Skeletal muscle tissue (tissue), 4 donors: ENCODE measurements around the gene ERVV-1. TPM values are rescaled to one million over a fixed set of nuclear protein-coding genes. Genes with fewer than 3 reads are reported as not detected.

ENCODE experiments used
- H3K27ac ChIP-seq: one replicate; pipeline ENCODE4 v1.7.0; 2013; ENCODE audit warnings: mild to moderate bottlenecking, low read depth, low read length, inconsistent platforms
- H3K27me3 ChIP-seq, 3 donors: one replicate each; pipeline ENCODE4 v1.7.0; 2013; ENCODE audit warnings: low read length in 3 of 3; ENCODE audit not compliant: control insufficient read depth in 3 of 3, insufficient read depth in 3 of 3
- H3K36me3 ChIP-seq, 3 donors: one replicate each; pipeline ENCODE4 v1.7.0; 2013; ENCODE audit warnings: low read length in 3 of 3; ENCODE audit not compliant: control insufficient read depth in 3 of 3, insufficient read depth in 3 of 3
- H3K4me1 ChIP-seq, 3 donors: one replicate each; pipeline ENCODE4 v1.7.0; 2013; ENCODE audit warnings: low read length in 3 of 3, mild to moderate bottlenecking in 3 of 3; ENCODE audit not compliant: control insufficient read depth in 3 of 3, insufficient read depth in 3 of 3
- H3K4me3 ChIP-seq, 3 donors: one replicate each; pipeline ENCODE4 v1.7.0; 2013; ENCODE audit warnings: low read length in 3 of 3
- H3K9ac ChIP-seq, 3 donors: one replicate each; pipeline ENCODE4 v1.7.0; 2013; ENCODE audit warnings: low read length in 3 of 3, mild to moderate bottlenecking in 3 of 3, moderate library complexity in 2 of 3, low read depth in 1 of 3
- H3K9me3 ChIP-seq, 3 donors: one replicate each; pipeline ENCODE4 v1.7.0; 2013; ENCODE audit warnings: low read length in 3 of 3; ENCODE audit not compliant: control insufficient read depth in 3 of 3
- total RNA-seq: library from RNA; depleted of rRNA; stranded (reverse); fragments of >200 nt; gene quantifications from one replicate; pipeline ENCODE4 v1.2.3, GENCODE V29; 2014
- donor health status: Osteomylitis.

Gene ERVV-1
- total RNA-seq, 1 donor from 2014 or later, result not detected

- peak overlapping the region; percentile 62 to 74 (median 66) for H3K4me3 ChIP-seq
- H3K27me3 ChIP-seq, result no peaks in the 10 kb centered on the region
- peak overlapping the region in 2 of 3 donors; percentile 50 to 65 for H3K9ac ChIP-seq
- no peaks in the 10 kb centered on the region for H3K36me3 ChIP-seq
- H3K4me1 ChIP-seq, result peaks cover 0 to 2% (median 0%) of the 10 kb centered on the region in 3 donors
- H3K9me3 ChIP-seq, result peaks cover 0 to 3% (median 0%) of the 10 kb centered on the region in 3 donors
- no peak overlapping the region for H3K27ac ChIP-seq
Measured at GRCh38 chr19:52993342-52994178, 20.2 kb upstream of the ERVV-1 start.

DNA sequence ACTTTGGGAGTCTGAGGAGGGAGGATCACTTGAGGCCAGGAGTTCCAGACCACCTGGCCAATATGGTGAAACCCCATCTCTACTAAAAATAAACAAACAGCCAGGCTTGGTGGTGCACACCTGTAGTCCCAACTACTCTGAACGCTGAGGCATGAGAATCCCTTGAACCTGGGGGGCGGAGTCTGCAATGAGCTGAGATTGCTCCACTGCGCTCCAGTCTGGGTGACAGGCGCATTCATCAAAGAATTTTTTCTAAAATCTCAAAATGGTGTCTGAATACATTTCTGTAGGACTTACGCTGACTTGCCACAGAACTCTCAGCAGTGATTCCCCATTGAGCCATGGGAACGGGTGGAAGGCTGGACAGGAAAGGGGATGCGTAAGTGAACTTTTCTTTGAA, 18.0 kb upstream of the ERVV-1 start:
- peaks cover 0 to 2% (median 0%) of the 10 kb centered on the region in 3 donors for H3K4me1 ChIP-seq
- H3K9ac ChIP-seq, result no peak overlapping the region
- H3K4me3 ChIP-seq, result no peak overlapping the region
- no peak overlapping the region for H3K27ac ChIP-seq
- no peaks in the 10 kb centered on the region for H3K36me3 ChIP-seq
- H3K9me3 ChIP-seq, result peaks cover 0 to 3% (median 0%) of the 10 kb centered on the region in 3 donors
- H3K27me3 ChIP-seq, result no peaks in the 10 kb centered on the region

- Histone ChIP-seq H3K4me1 (no peaks in the 10 kb centered on the region), H3K9me3 (peaks cover 0 to 3% (median 0%) of the 10 kb centered on the region in 3 donors), H3K27me3 (no peaks in the 10 kb centered on the region), H3K36me3 (no peaks in the 10 kb centered on the region), H3K27ac (no peak overlapping the region), H3K9ac (no peak overlapping the region), H3K4me3 (no peak overlapping the region)
Measured at GRCh38 chr19:52997975-52998374, 15.7 kb upstream of the ERVV-1 start.

GRCh38 chr19:53002479-53002878, 11.2 kb upstream of the ERVV-1 start:
- H3K27me3 ChIP-seq, result no peaks in the 10 kb centered on the region
- H3K27ac ChIP-seq, result no peak overlapping the region
- peaks cover 0 to 3% (median 0%) of the 10 kb centered on the region in 3 donors for H3K9me3 ChIP-seq
- no peak overlapping the region for H3K4me3 ChIP-seq
- no peaks in the 10 kb centered on the region for H3K36me3 ChIP-seq
- H3K4me1 ChIP-seq, result no peaks in the 10 kb centered on the region
- no peak overlapping the region for H3K9ac ChIP-seq

DNA sequence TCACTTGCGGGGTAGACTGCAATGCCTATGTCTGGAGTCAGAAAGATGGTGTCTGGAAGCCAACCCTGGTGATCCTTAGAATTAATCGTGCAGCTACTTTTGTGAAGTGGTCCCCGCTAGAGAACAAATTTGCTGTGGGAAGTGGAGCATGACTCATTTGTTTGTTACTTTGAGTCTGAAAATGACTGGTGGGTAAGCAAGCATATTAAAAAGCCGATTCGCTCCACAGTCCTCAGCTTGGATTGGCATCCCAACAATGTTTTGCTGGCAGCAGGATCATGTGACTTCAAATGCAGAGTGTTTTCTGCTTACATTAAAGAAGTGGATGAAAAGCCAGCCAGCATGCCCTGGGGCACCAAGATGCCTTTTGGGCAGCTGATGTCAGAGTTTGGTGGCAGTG, 9.5 kb upstream of the ERVV-1 start:
- Histone ChIP-seq H3K4me1 (no peaks in the 10 kb centered on the region), H3K4me3 (no peak overlapping the region), H3K36me3 (no peaks in the 10 kb centered on the region), H3K27ac (no peak overlapping the region), H3K9me3 (peaks cover 0 to 3% (median 0%) of the 10 kb centered on the region in 3 donors), H3K27me3 (no peaks in the 10 kb centered on the region), H3K9ac (no peak overlapping the region)

GRCh38 chr19:53007200-53007599, 6.5 kb upstream of the ERVV-1 start:
- Histone ChIP-seq H3K36me3 (no peaks in the 10 kb centered on the region), H3K27me3 (no peaks in the 10 kb centered on the region), H3K27ac (no peak overlapping the region), H3K4me3 (no peak overlapping the region), H3K4me1 (no peaks in the 10 kb centered on the region), H3K9me3 (peaks cover 0 to 3% (median 0%) of the 10 kb centered on the region in 3 donors), H3K9ac (no peak overlapping the region)

- Histone ChIP-seq H3K27me3 (no peaks in the 10 kb centered on the region), H3K36me3 (no peaks in the 10 kb centered on the region), H3K4me3 (no peak overlapping the region), H3K9ac (no peak overlapping the region), H3K27ac (no peak overlapping the region), H3K4me1 (no peaks in the 10 kb centered on the region), H3K9me3 (peaks cover 0 to 3% (median 0%) of the 10 kb centered on the region in 3 donors)
Measured at GRCh38 chr19:53007606-53008005, 6.1 kb upstream of the ERVV-1 start.

DNA sequence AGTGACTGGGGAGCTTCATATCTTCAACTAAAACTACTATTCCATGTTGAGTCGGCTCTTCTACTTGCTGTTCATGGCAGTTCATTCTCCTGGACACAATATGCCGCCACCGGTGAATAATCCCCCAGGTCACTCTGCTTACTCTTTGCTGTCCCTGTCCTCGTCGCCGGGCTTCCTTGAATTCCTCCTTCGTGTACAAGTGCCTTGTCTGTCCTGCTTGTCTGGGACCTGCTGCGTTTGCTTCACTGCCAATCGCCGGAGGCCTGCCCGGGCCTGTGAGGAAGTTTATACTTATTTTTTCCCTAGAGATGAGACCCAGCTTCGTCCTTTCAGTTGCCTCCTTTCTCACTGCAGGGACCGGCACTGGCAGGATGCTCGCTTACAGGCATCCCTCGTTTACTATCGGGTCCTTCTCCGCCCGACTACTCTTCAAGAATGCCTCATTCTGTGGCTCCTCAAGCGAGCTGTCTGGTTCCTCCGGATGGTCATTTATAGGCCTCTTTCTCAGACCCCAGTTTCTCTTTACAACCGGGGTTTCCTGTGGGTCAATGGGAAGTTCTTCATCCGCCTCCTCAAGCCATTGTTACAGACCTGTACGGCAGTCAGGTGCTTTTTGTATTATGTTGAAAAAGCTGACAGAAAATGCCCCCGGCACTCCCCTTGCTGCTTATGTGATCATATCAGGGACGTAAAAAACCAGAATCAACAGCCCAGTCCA, 5.5 kb upstream of the ERVV-1 start:
- peaks cover 0 to 3% (median 0%) of the 10 kb centered on the region in 3 donors for H3K9me3 ChIP-seq
- no peaks in the 10 kb centered on the region for H3K4me1 ChIP-seq
- H3K4me3 ChIP-seq, result no peak overlapping the region
- H3K27ac ChIP-seq, result no peak overlapping the region
- H3K9ac ChIP-seq, result no peak overlapping the region
- H3K27me3 ChIP-seq, result no peaks in the 10 kb centered on the region
- H3K36me3 ChIP-seq, result no peaks in the 10 kb centered on the region

DNA sequence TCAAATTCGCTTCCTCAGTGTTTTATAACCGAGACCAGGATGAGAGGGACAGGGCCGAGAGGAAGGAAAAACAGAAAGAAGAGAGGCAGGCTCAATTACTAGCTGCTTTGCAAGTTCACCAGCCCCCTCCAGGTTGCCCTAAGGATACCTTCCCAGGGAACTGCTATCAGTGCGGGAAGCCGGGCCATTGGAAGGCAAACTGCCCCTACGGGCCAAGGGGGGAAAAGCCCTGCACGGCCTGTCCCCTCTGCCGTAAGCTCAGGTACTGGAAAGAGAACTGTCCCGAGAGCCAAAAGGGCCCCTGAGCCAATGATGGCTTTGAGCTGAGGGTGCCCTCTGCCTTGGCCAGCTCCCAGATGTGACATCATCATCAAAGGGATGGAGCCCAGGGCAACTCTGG, 3.2 kb upstream of the ERVV-1 start:
- H3K4me1 ChIP-seq, result no peaks in the 10 kb centered on the region
- no peak overlapping the region for H3K27ac ChIP-seq
- H3K9ac ChIP-seq, result no peak overlapping the region
- H3K27me3 ChIP-seq, result no peaks in the 10 kb centered on the region
- no peaks in the 10 kb centered on the region for H3K36me3 ChIP-seq
- H3K4me3 ChIP-seq, result no peak overlapping the region
- H3K9me3 ChIP-seq, result no peaks in the 10 kb centered on the region

DNA sequence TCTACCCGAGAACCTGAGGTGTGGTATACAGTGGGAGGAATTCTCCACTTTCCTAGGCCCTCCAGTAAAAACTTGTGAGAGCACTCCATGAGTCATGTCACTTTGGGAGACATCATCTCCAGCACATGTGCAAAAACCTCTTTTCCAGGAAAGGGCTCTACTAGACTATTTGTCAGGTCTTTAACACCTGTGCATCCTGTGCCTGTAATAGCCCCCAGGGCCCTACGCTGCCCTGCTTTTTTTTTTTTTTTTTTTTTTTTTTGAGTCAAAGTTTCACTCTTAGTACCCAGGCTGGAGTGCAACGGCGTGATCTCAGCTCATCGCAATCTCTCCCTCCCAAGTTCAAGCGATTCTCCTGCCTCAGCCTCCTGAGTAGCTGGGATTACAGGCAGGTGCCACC, 1.7 kb upstream of the ERVV-1 start:
- H3K4me1 ChIP-seq, result no peaks in the 10 kb centered on the region
- H3K9ac ChIP-seq, result no peak overlapping the region
- no peak overlapping the region for H3K4me3 ChIP-seq
- no peaks in the 10 kb centered on the region for H3K36me3 ChIP-seq
- peaks cover 0 to 3% (median 0%) of the 10 kb centered on the region in 3 donors for H3K9me3 ChIP-seq
- H3K27me3 ChIP-seq, result no peaks in the 10 kb centered on the region
- H3K27ac ChIP-seq, result no peak overlapping the region
